Breast epithelium (tissue), 3 donors: ENCODE results near the gene MYLK.

ENCODE experiments used
- POLR2A ChIP-seq: fragments of 450-650 bp; IDR thresholded peaks from one replicate; pipeline ENCODE4 v1.6.1; 2016; ENCODE audit warnings: antibody characterized with exemption, mild to moderate bottlenecking, moderate library complexity
- POLR2AphosphoS5 ChIP-seq, 3 donors: sonication (generic); formaldehyde crosslinking; IDR thresholded peaks; one replicate each; pipeline ENCODE4 v1.6.1; 2017; ENCODE audit warnings: antibody characterized with exemption in 3 of 3
- TF ChIP-seq, protein P1 (sequence below), 3 donors: fragments of 450-650 bp; IDR thresholded peaks; one replicate each; pipeline ENCODE4 v1.5.1; 2016 to 2017; ENCODE audit warnings: antibody characterized with exemption in 3 of 3, mild to moderate bottlenecking in 3 of 3, moderate library complexity in 3 of 3

DNA sequence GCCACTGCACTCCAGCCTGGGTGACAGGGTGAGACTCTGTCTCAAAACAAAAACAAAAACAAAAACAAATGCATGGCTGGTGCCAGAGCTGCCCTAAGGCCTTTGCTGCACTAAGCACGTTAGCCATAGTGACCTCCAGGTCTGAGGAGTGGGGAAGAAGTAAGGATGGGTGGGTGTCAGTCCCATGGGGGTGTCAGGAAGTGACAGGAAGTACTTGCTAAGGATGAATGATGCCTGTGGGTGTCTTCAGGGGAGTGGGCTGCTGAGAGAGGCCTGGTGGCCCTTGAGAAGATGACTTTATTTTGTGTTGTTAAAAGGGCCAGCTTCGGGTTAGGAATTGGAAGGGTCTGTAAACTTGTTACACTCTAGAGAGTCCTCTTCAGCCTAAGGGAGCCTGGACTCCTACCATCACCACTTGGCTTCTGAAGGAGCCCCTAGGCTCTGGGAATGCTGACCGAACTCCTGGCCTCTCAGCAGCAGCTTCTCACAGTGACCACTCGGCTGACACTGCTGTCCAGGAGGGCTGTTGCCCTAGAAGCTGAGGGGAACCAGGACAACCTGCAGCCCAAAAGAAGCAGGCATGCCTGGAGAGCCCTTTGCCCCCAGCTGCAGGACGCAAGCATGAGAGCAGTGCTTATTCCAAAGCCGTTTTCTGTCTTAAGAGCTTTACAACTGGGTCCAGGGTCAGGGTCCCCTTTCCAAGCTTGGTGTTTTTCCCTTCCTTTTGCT, 116.4 kb downstream of the MYLK start:
- TF ChIP-seq, protein P1, sequence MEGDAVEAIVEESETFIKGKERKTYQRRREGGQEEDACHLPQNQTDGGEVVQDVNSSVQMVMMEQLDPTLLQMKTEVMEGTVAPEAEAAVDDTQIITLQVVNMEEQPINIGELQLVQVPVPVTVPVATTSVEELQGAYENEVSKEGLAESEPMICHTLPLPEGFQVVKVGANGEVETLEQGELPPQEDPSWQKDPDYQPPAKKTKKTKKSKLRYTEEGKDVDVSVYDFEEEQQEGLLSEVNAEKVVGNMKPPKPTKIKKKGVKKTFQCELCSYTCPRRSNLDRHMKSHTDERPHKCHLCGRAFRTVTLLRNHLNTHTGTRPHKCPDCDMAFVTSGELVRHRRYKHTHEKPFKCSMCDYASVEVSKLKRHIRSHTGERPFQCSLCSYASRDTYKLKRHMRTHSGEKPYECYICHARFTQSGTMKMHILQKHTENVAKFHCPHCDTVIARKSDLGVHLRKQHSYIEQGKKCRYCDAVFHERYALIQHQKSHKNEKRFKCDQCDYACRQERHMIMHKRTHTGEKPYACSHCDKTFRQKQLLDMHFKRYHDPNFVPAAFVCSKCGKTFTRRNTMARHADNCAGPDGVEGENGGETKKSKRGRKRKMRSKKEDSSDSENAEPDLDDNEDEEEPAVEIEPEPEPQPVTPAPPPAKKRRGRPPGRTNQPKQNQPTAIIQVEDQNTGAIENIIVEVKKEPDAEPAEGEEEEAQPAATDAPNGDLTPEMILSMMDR (IDR thresholded peaks at IDR 0.05) = no peak
- TF ChIP-seq POLR2A (no peak), POLR2AphosphoS5 (IDR thresholded peaks at IDR 0.05) (no peak)
